GM18909 (cell line): ENCODE results near the gene IMPACT.
A peak's percentile ranks its signal among the peaks of the same experiment; 100 is the strongest.

ENCODE experiments used
- ATAC-seq: cut with Tn5 transposase; IDR thresholded peaks from one replicate; pipeline ENCODE4 v1.9.1; 2021; ENCODE audit warnings: mild to moderate bottlenecking; ENCODE audit not compliant: unreplicated experiment, poor library complexity

Gene IMPACT, protein sequence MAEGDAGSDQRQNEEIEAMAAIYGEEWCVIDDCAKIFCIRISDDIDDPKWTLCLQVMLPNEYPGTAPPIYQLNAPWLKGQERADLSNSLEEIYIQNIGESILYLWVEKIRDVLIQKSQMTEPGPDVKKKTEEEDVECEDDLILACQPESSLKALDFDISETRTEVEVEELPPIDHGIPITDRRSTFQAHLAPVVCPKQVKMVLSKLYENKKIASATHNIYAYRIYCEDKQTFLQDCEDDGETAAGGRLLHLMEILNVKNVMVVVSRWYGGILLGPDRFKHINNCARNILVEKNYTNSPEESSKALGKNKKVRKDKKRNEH

DNA sequence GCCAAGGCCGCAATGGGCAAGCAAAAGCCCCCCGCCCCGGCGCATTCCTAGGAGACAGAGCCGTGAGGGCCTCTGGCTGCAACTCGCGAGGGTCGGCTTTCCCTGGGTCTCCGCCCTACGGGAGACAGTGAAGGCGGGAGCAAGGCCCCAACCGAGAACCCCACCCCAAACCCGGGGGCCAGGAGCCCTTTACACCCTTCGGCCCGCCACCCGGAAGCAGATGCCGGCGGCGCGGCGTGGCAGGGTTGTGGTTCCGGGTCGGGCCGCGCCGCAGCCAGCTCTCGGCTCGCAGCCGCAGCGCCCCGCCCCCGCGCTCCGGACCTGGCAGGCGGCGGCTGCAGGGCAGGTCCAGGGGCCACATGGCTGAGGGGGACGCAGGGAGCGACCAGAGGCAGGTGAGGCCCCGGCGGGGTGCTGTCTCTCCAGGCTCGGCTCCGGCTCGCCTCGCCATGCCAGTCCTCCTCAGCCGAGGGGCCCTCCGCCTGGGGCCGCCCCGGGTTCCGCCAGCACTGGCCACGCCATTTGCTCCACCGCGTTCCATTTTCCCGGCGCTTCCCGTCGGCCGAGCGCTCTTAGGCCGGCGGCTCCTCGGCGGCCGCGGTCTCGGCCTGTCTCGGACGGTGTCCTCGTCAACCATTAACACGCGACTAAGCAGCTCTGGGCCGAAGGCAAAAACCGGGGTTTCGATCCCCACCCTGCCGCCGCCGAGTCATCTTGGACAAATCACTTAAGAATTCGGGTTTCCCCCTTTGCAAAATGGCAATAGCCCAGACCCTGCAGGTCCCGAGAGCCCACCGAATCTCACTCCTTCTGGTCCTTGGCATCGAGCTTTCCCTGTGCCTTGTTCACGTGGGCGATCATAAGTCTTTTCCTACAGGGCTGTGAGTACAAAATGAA, at the start of gene IMPACT:
Gene IMPACT (plus strand): TSS at position 273 of the 897 bp plus-strand sequence. CDS start 87 bp downstream, at position 360.
- ATAC-seq = peak; percentile 93

DNA sequence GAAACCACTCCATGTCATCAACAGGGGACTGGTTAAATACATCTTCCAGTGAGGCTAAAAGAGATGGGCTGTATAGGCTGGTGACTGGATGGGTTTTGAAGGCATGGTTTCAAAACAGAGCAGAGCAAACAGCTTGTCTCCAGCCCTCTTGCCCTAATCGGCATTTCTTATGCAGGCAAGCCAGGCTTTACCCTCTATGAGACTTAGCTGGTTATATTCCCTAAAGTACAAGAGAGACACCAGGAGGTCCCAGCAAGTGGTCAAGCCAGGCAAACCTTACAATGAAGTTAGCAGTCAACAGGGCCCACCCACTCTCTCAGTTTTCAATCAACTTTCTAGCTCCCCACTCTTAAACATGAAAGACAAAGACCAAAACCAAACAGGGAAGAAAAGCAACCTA, 47.9 kb upstream of the IMPACT start:
- ATAC-seq = no peak

DNA sequence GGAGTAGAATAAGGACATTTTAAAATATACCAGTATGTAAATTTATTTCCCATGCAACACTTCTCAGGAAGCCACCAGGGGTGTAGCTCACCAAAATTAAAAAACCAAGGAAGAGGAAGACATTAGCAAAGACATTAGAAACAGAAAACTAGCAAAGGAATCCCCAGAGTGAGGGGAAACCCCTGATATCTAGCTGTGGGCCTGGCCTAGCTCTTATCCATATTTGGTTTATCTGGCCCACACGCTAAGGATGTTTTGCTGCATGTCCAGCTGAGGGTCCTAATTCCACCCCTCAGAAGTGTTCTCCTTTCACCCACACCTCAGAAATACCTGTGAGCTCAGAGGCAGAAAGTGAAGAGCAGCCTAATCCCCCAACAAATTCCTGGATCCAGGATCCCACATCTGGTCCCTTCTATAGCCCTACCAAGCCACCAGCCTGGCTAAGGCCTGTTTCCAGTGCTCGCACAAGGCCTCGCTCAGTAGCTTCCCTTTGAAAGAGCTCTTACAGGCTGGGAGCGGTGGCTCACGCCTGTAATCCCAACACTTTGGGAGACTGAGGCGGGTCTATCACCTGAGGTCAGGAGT, 46.2 kb upstream of the IMPACT start:
- ATAC-seq = no peak

DNA sequence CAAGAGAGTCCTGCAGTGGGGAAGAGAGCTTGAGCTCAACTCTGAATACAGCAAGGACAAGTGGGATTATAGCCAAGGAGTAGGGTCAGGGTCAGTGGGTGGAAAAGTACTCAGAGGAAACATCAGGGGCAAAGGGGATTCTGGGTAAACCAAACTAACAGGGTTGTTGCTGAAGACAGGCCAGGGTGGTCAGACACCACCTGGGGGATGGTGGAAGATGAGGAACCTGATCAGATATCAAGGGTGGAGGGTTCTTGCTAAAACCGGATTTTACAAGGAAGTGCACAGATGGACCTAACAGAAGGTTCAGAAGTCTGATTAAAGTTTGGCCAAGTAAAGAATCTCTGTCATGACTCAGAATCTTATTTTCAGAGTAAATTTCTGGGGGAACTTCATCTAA, 45.3 kb upstream of the IMPACT start:
- ATAC-seq = no peak

DNA sequence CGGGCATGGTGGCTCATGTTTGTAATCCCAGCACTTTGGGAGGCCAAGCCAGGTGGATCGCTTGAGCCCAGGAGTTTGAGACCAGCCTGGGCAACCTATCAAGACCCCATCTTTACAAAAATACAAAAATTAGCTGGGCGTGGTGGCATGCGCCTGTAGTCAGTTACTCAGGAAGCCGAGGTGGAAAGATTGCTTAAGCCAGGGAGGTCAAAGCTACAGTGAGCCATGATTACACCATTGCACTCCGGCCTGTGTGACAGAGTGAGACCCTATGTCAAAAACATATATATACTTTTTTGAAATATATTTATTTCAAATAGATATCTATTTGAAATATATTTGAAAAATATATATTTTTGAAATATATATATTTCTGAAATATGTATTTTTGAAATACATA, 39.8 kb upstream of the IMPACT start:
- no peak for ATAC-seq

DNA sequence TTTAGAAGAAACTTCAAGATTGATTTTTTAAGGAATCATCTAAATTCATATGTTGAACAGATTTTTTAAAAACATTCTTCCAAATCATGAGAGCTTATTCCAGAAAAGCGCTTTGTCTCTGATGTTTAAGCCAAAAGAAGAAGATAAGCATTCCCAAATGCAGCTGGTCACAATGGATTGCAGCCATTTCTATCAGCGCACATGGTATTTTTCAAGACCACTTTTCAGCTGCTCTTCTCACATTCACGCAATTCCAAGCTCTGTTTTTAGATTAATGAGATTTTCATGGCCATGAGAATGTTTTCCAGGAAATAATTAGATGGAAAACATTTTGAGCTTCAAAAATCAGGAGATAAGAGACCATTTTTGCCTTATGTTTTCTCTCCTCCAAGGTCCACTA, 37.5 kb upstream of the IMPACT start:
- ATAC-seq = no peak

DNA sequence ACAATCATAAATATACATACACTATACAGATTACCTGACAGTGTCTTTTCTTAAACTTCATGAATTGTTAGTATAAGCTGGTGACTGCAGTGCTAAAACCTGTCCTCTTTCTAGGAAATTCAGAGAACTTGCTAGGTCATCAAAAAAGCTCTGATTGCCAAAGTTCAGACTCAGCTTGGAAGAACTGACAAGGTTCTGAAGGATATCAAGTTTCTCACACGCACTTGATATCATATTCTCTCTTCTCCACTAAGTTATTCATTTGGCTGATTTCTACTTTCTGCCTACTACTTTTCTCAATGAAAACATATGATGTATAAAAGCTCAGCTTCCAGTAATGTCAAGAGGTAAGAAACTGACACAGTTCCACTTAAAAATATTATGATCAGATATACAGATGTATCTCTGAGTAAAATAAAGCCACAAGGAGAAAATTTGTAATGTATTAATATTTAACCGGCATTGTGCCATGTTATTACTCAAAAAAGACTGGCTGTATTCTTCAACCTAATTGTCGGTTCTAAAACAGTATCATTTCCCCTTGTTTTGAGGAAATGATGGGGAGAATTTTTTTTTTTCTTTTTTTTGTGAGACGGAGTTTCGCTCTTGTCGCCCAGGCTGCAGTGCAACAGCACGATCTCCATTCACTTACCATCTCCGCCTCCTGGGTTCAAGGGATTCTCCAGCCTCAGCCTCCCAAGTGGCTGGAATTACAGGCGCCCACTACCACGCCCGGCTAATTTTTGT, 31.2 kb upstream of the IMPACT start:
- no peak for ATAC-seq

DNA sequence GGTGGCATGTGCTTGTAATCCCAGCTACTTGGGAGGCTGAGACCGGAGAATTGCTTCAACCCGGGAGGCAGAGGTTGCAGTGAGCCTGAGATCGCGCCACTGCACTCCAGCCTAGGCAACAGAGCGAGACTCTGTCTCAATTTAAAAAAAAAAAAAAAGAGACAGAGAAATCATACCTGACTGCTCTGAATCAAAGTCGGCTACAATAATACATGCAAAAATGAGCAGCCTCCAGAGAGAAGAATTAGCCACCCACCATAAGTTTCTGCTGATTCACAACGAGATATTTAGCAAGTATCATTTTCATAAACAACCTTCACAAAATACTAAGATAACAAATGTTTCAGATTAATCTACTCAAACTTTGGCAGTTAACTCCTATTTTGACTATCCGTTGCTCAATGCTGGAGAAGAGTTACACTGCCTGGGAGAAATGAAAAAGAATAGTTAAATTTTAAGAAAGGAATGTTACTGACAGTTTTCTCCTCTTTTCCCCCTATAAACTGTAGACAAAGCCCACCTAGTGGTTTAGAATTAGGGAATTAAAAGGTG, 30.3 kb upstream of the IMPACT start:
- no peak for ATAC-seq

DNA sequence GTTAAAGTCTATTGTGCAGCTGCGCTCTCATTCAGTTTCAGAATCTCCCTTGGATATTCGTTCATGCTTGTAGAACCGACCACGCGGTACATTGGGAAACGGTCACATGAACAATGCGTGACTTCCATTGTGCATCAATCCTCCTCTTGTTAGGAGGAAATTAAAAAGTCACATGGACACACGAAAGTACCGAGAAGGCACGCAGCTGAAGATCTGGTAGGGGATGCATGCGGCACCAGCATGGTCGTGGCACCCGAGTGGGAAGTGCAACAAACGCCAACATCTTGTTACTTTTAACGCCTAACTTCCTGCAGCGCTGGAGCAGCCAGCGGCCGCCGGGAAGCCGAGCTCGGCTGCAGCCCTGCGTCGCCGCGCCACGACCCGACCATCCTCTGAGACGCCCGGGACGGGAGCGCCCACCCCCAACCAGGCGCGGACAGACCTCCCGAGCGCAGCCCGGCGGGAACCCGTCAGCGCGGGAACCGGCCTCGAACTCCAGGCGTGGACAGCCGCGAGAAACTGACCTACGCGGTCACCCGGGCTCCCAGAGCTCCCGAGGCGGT, 29.3 kb upstream of the IMPACT start:
- peak; percentile 36 for ATAC-seq

DNA sequence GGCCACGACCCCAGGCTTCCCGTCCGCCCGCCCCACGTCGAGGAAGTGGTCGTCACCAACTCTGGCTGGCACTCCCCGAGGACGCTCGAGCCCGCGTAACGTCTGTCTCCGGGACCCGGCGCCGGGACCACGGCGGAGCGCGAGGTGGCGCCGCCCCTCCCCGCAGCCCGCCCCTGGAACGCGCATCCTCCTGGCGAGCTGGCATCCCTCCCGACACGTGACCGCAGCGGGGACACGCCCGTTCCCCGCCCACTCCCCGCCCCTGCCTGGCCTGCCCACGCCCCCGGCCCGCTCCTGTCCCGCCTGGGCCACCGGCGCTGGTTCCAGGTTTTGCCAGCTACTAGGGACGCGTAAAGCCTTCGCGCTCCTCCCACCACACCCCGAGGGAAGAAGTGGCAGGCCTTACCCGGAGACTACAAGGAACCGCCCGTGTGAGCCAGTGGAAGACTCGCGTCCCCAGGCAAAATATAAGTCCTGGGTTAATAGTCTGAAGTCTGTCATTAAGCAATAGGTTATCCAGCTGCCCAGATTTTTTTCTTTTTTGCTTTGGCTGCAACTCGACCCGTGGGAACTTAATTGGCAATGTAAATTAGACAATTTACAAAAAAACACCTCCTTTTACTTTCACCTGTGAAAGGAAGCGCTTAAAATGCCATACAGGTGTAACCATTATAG, 28.6 kb upstream of the IMPACT start, which contains the start of gene OSBPL1A:
Gene OSBPL1A (minus strand): TSS at position 131 of the 675 bp plus-strand sequence. CDS start 20,291 bp downstream, outside the sequence.
- ATAC-seq = peak; percentile 78

DNA sequence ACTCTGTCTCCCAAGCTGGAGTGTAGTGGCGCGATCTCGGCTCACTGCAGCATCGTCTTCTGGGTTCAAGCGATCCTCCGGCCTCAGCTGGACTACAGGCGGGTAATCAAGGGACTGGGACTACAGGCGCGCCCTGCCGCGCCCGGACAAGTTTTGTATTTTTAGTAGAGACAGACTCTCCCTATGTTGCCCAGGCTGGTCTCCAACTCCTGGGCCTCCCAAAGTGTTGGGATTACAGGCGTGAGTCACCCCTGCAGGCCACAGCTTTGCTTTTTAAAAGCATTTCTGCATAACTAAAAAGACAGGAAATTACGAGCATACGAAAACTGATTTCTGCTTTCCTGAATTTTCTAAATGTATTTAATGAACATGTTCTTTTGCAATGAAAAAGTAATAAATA, 27.9 kb upstream of the IMPACT start:
- ATAC-seq = no peak

DNA sequence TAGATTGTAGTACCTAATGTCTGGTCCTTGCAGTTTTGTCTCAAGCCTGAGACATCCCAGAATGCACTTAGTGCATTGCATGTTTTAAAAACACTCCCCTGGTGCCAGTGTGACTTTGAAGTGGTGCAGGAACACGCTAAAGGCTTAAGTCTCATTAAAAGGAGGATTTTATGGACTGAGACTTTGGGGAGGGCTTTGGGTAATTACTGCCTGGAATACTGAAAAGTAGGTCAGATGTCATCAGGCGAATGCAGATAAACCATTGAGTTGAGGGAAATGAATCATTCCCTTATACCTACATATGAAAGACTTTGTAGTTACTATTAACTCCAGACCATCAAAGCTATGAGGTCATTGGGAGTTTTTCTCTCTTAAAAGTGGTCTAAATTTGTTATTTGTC, 25.9 kb upstream of the IMPACT start:
- no peak for ATAC-seq

DNA sequence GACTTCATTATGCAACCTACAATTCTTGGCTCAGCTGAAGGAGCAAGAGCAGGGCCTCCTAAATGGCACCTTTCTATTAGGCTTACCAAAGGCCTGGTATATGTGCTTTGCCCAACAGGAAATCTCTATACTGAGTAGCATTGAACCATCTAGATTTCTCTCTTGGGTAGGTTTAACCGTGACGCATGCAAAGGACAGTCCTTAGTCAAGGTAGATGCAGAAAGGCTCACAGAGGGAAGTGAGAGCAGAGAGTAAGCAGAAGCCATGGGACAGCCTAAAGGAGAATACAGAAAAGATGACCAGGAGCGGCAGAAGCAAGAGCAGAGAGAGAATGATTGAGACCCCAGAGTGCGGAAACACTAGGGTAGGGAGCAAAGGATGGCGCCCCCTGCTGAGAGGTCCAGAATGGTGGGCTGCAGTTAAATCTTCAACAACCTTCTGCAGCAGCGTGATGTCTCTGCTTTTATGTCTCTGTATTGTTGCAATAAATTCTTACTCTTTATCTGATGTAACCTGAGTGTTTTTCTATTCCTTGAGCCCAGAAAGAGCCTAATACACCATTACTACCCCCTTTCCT, 24.2 kb upstream of the IMPACT start:
- no peak for ATAC-seq

DNA sequence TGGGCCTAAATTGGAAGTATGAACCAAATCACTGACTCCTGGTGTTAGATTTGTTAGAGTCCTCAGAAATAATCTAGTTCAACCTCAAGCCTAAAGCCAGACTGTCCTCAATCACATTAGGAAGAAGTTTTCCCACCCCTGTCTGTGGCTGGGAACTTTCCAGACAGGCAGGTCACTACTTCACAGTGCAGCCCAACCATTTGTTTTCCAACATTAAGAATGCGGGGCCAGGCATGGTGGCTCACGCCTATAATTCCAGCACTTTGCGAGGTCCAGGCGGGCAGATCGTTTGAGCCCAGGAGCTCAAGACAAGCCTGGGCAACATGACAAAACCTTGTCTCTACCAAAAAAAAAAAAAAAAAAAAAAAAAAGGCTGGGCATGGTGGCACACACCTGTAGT, 23.4 kb upstream of the IMPACT start:
- no peak for ATAC-seq

DNA sequence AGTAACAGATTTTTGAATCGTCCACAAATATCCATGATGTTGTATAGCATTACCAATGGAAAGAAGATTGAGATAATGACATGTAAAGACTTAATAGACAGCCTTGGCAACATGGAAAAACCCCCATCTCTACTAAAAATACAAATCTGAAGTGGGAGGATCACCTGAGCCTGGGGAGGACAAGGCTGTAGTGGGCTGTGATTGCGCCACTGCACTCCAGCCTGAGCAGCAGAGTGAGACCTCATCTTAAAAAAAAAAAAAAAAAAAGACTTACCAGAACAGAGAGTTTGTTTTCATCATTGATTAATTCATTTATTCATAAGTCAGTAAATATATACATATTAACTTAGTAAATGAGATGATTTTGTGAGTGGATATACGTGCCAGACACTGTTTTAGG, 21.9 kb upstream of the IMPACT start:
- no peak for ATAC-seq

DNA sequence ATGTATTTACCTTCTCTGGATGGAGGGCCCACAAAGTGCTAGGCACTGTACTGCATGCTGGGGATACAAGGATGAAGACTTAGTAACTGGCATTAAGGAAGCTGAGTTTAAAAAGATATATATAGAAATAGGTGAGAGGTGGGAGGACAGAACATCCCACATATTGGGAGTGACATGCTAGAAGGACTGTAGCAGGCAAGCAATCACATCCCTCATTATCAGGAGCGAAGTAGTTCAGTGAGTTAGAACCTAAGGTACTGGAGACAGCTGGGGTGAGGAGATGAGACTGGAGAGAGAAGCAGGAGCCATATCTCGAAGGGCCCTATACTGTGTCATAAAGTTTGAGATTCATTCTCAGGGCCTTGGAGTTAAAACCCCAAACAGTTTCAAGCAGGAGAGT, 18.0 kb upstream of the IMPACT start:
- no peak for ATAC-seq

DNA sequence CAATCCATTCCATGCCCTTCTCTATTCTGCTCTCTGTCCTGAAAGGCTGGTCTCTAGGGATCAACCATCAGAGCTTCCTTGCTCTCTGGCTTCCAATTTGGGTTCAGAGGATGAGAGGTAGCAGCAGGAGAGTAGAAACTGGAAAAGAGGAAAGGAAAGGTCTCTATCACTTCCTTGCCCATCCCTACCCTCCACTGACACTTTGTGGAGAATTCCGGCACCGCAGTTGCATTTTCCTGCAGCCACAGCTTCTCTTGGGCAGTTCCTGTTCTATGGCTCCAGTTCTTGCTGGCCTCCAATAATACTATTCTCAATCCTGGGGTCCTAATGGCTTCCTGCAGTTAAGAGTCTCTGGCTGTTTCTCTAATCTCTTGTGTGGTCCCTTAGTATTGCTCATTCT, 13.3 kb upstream of the IMPACT start:
- ATAC-seq = no peak

DNA sequence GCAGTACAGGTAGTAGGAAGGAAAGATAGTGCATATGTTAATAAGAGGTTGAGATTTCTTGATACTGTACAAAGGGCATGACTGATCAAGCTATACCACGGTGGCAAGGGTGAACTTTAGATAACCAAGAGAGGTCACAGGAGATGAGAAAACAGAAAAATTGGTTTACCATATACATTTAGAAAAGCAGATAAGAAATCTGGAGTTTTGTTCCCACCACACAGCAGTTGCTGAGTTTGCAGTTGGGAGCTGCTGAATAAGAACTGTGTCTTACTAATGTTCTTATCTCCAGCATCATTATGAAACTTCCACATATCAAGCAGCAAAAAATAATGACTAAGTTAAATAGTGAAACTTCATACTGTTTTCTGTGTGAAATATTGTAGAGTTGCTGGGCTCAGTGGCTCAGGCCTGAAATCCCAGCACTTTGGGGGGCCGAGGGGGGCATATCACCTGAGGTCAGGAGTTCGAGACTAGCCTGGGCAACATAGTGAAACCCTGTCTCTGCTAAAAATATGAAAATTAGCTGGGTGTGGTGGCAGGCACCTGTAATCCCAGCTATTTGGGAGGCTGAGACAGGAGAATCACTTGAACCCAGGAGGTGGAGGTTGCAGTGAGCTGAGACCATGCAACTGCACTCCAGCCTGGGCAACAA, 12.0 kb upstream of the IMPACT start:
- no peak for ATAC-seq
